GM12878 (cell line): ENCODE results near the gene NR2F1-AS1. TPM values are rescaled to one million over a fixed set of nuclear protein-coding genes. Genes with fewer than 3 reads are reported as not detected.

ENCODE experiments used
- ATAC-seq: fragments of 200-7000 bp; cut with Tn5 transposase; 3 replicates; pipeline ENCODE4 v1.9.1; 2020; ENCODE audit warnings: mild to moderate bottlenecking, moderate library complexity
- BruUV-seq: library from RNA; stranded (reverse); fragments of 400-500 nt; replicated peaks from 2 replicates; lab custom pipeline; 2021; lab: Mats Ljungman, UMichigan
- CTCF ChIA-PET: fragments of 300-600 bp; sonication (Branson Sonifier 250); formaldehyde crosslinking; extraction: SDS; loops from one replicate; lab custom pipeline; 2021; ENCODE audit warnings: inconsistent platforms; lab: Yijun Ruan, JAX
- POLR2A ChIA-PET: fragments of 350-600 bp; formaldehyde crosslinking; extraction: SDS; loops from one replicate; lab custom pipeline; 2021; ENCODE audit warnings: inconsistent platforms; lab: Charles Lee
- RAD21 ChIA-PET: fragments of 300-600 bp; sonication (Branson Sonifier 250); formaldehyde crosslinking; loops from one replicate; lab custom pipeline; 2023; ENCODE audit warnings: antibody characterized with exemption; ENCODE audit not compliant: unreplicated experiment; lab: Charles Lee
- SMC1A ChIA-PET: fragments of 300-600 bp; sonication (Branson Sonifier 250); formaldehyde crosslinking; loops from one replicate; lab custom pipeline; 2023; ENCODE audit not compliant: unreplicated experiment, uncharacterized antibody; lab: Charles Lee
- DNase-seq: peaks from one replicate; pipeline ENCODE4 v3.0.0-alpha.2; 2011; ENCODE audit warnings: low read depth, low spot score
- FAIRE-seq: peaks from 3 replicates; lab custom pipeline; 2011; peaks lifted over from hg19 to GRCh38; lab: Jason Lieb, UNC
- H2AFZ ChIP-seq: 2 replicates; pipeline ENCODE4 v1.6.0; 2011; ENCODE audit warnings: low read depth, low read length, control low read depth; ENCODE audit not compliant: control insufficient read depth
- H3K27ac ChIP-seq: 2 replicates; pipeline ENCODE4 v1.5.1; 2011; ENCODE audit warnings: control low read depth; ENCODE audit not compliant: control insufficient read depth, insufficient read depth
- H3K27me3 ChIP-seq, 2 experiments: replicated peaks in 1 of 2; 2 replicates each; pipeline versions ENCODE4 v1.6.0 to v1.6.1; 2011; ENCODE audit warnings: low read length in 1 of 2; ENCODE audit not compliant: control insufficient read depth in 2 of 2, insufficient read depth in 2 of 2
- H3K36me3 ChIP-seq, 2 experiments: 2 replicates each; pipeline ENCODE4 v1.5.1; 2011; ENCODE audit warnings: low read length in 1 of 2; ENCODE audit not compliant: control insufficient read depth in 2 of 2, insufficient read depth in 2 of 2
- H3K4me1 ChIP-seq: 2 replicates; pipeline ENCODE4 v1.6.1; 2011; ENCODE audit warnings: mild to moderate bottlenecking, low read length, moderate library complexity, mixed read lengths; ENCODE audit not compliant: control insufficient read depth, insufficient read depth
- H3K4me2 ChIP-seq: 2 replicates; pipeline ENCODE4 v1.6.0; 2011; ENCODE audit warnings: control low read depth; ENCODE audit not compliant: control insufficient read depth, insufficient read depth
- H3K4me3 ChIP-seq: fragments of 200-600 bp; sonication (generic); 2 replicates; pipeline ENCODE4 v1.5.1; 2016
- H3K79me2 ChIP-seq: 2 replicates; pipeline ENCODE4 v1.6.0; 2011; ENCODE audit warnings: low read length; ENCODE audit not compliant: control insufficient read depth, insufficient read depth
- H3K9ac ChIP-seq: 2 replicates; pipeline ENCODE4 v1.8.0; 2011; ENCODE audit warnings: low read length, control low read depth, mixed read lengths; ENCODE audit not compliant: control insufficient read depth, insufficient read depth
- H3K9me3 ChIP-seq: replicated peaks from 3 replicates; pipeline ENCODE4 v1.5.1; 2011; ENCODE audit warnings: mild to moderate bottlenecking, low read length; ENCODE audit not compliant: control insufficient read depth, insufficient read depth
- H4K20me1 ChIP-seq: 2 replicates; pipeline ENCODE4 v1.6.0; 2011; ENCODE audit not compliant: control insufficient read depth, insufficient read depth
- BHLHE40 ChIP-seq, 2 experiments: fragments of 450-650 bp in 1 of 2; IDR thresholded peaks; 2 replicates each; pipeline ENCODE4 v1.6.1; 2011 to 2017; ENCODE audit warnings: low read depth in 2 of 2, borderline replicate concordance in 1 of 2, improper control_type of control experiment in 1 of 2, low read length in 1 of 2, mild to moderate bottlenecking in 1 of 2
- CHD4 ChIP-seq: fragments of 200-600 bp; sonication (generic); IDR thresholded peaks from 2 replicates; pipeline ENCODE4 v1.6.1; 2016; ENCODE audit warnings: mild to moderate bottlenecking
- E4F1 ChIP-seq: fragments of 450-650 bp; IDR thresholded peaks from 2 replicates; pipeline ENCODE4 v1.6.1; 2018; ENCODE audit warnings: borderline replicate concordance, mild to moderate bottlenecking; ENCODE audit not compliant: partially characterized antibody
- HDAC6 ChIP-seq: fragments of 200-600 bp; sonication (generic); IDR thresholded peaks from one replicate; pipeline ENCODE4 v1.8.0; 2017; ENCODE audit warnings: antibody characterized with exemption; ENCODE audit not compliant: unreplicated experiment
- WGBS: methylation state at CpG from one replicate; pipeline ENCODE4 v1.1.6; 2016; ENCODE audit warnings: low lambda C conversion rate; ENCODE audit not compliant: insufficient replicate concordance, insufficient coverage; ENCODE audit errors: missing lambda C conversion rate; 5-methylcytosine and 5-hydroxymethylcytosine counted together
- in situ Hi-C: fragments of 300-500 bp; cut with MboI; formaldehyde crosslinking; loops from 9 replicates; pipeline ENCODE4 v1.14.3; 2018; ENCODE audit warnings: mixed read lengths
- intact Hi-C: fragments of 100-400 bp; cut with micrococcal nuclease; formaldehyde crosslinking; loops from one replicate; pipeline ENCODE4 v1.14.2; 2022; ENCODE audit not compliant: unreplicated experiment
- polyA plus RNA-seq, 11 experiments: library from polyadenylated mRNA; depleted of rRNA in 4 of 11; unstranded in 6 of 11; stranded (reverse) in 5 of 11; fragments of >200 nt; fragmentation: Nextera tagmentation in 4 of 11; fragmentation: Illumina TruSeq in 1 of 11; extraction: Ambion mirVana in 4 of 11; extraction: Trizol in 1 of 11; gene quantifications; 1 replicate in 1 of 11; 2 replicates in 10 of 11; pipeline versions ENCODE4 v1.2.1 to v1.2.3, GENCODE V29; 2011 to 2016; ENCODE audit warnings: inconsistent platforms in 2 of 11, missing spikeins in 2 of 11, low read depth in 1 of 11
- total RNA-seq, 4 experiments: library from RNA; depleted of rRNA in 3 of 4; stranded (reverse); fragments of >200 nt in 3 of 4; fragmentation: Illumina TruSeq in 1 of 4; extraction: Trizol in 1 of 4; gene quantifications; 2 replicates each; pipeline versions ENCODE4 v1.2.1 to v1.2.3, GENCODE V29; 2013 to 2021
- TF ChIP-seq, protein P1 (sequence below): IDR thresholded peaks from 2 replicates; pipeline ENCODE4 v1.6.1; 2011; ENCODE audit warnings: mild to moderate bottlenecking, low read depth, low read length, moderate library complexity; ENCODE audit not compliant: insufficient replicate concordance

The NR2F1-AS1 gene
- total and polyA plus RNA-seq, 10 of the 15 experiments (the other 5 are each of a cell fraction or from before 2014, with no cell fraction given), result 0.11 to 0.85 (median 0.27) TPM

DNA sequence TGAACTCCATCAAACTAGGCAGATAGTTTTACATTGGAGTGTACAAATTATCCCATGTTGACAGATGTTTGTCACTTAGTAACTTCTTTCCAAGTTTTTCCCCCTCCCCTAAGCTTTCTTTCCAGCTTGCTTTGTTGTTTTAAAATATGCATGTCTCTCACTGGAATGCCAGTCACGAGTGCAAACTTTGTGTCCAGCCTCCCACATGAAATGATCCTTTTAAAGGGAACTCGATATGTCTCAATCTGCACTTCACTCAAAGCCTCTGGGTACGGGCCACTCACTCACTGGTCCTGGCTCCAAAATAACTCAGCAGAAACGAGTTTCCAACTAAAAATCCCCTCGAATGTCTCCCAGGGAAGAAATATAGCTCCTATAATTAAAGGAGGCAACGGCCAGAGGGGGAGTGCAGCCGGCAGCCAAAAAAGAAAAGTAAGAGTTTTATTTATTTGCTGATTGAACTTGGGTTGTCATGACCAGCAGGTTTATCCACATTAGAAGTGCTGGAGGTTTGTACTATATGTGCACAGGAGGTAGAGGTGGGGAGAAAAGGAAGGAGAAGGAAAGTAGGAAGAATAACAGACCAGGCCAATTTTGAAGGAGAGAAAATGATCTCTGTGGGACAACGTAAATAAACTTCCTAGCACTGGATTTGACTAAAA is 19.5 kb upstream of the NR2F1-AS1 start:
- H2AFZ ChIP-seq, result no peak overlapping the region
- RAD21 ChIA-PET, result no interaction called here
- no peak overlapping the region for H3K4me2 ChIP-seq
- no peak overlapping the region for H3K4me3 ChIP-seq
- FAIRE-seq, result no peak
- no peaks in the 10 kb centered on the region for H3K36me3 ChIP-seq
- no peaks in the 10 kb centered on the region; the same call in 2 of the 3 replicates for H3K9me3 ChIP-seq
- TF ChIP-seq E4F1 (no peak), HDAC6 (no peak), CHD4 (no peak), BHLHE40 (IDR thresholded peaks at IDR 0.05; ENCODE audit: borderline replicate concordance in 1 of 2, low read depth in 2 of 2, low read length in 1 of 2) (no peak)
- TF ChIP-seq, protein P1, sequence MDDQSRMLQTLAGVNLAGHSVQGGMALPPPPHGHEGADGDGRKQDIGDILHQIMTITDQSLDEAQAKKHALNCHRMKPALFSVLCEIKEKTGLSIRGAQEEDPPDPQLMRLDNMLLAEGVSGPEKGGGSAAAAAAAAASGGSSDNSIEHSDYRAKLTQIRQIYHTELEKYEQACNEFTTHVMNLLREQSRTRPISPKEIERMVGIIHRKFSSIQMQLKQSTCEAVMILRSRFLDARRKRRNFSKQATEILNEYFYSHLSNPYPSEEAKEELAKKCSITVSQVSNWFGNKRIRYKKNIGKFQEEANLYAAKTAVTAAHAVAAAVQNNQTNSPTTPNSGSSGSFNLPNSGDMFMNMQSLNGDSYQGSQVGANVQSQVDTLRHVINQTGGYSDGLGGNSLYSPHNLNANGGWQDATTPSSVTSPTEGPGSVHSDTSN, result no peak
- TF ChIP-seq, all 136 proteins: peak for 0
- SMC1A ChIA-PET, result interaction anchor here (0.7 to 5.9 kb wide), 4 partner anchors 38 to 206 kb away, joined by 3 to 21 read pairs (median 3); no protein-coding TSS in a partner anchor
- H4K20me1 ChIP-seq, result no peaks in the 10 kb centered on the region
- no peak for DNase-seq
- no peaks in the 10 kb centered on the region for H3K79me2 ChIP-seq
- POLR2A ChIA-PET, result no interaction called here
- no peak overlapping the region for H3K9ac ChIP-seq
- no peak overlapping the region for H3K27ac ChIP-seq
- no peaks in the 10 kb centered on the region for H3K4me1 ChIP-seq
- ATAC-seq, result no peak
- no TSS peak for BruUV-seq
- in situ Hi-C loops, result no loop called here
- H3K27me3 ChIP-seq, result peaks cover 20 to 32% of the 10 kb centered on the region in 2 experiments
- intact Hi-C loops, result no loop called here
- WGBS, result 7% methylated on average over 8 of the region's 8 CpGs
- CTCF ChIA-PET, result interaction anchor here (0.7 to 2.9 kb wide), 3 partner anchors 200 to 209 kb away, joined by 3 to 17 read pairs (median 3); no protein-coding TSS in a partner anchor
